ENCODE results near the gene TEX51.

GRCh38 chr2:126851756-126852155 is 46.9 kb upstream of the TEX51 start:
- TF ChIP-seq, protein P1, sequence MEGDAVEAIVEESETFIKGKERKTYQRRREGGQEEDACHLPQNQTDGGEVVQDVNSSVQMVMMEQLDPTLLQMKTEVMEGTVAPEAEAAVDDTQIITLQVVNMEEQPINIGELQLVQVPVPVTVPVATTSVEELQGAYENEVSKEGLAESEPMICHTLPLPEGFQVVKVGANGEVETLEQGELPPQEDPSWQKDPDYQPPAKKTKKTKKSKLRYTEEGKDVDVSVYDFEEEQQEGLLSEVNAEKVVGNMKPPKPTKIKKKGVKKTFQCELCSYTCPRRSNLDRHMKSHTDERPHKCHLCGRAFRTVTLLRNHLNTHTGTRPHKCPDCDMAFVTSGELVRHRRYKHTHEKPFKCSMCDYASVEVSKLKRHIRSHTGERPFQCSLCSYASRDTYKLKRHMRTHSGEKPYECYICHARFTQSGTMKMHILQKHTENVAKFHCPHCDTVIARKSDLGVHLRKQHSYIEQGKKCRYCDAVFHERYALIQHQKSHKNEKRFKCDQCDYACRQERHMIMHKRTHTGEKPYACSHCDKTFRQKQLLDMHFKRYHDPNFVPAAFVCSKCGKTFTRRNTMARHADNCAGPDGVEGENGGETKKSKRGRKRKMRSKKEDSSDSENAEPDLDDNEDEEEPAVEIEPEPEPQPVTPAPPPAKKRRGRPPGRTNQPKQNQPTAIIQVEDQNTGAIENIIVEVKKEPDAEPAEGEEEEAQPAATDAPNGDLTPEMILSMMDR (conservative IDR thresholded peaks at IDR 0.05; ENCODE audit: low read length) = no peak
- TF ChIP-seq EZH2phosphoT487 (IDR thresholded peaks at IDR 0.05; ENCODE audit: borderline replicate concordance, low read depth, low read length) = no peak

Measured in OCI-LY7 (cell line).